WTC11 (cell line): ENCODE results near the gene GRP. TPM values are rescaled to one million over a fixed set of nuclear protein-coding genes. Genes with fewer than 3 reads are reported as not detected.

ENCODE experiments used
- ATAC-seq: fragments of 200-7000 bp; cut with Tn5 transposase; 2 replicates; pipeline ENCODE4 v1.10.0; 2021; ENCODE audit warnings: mild to moderate bottlenecking, moderate library complexity
- CTCF ChIA-PET: fragments of 300-600 bp; sonication (Branson Sonifier 250); formaldehyde crosslinking; loops from one replicate; lab custom pipeline; 2021; ENCODE audit warnings: antibody characterized with exemption; lab: Charles Lee
- POLR2A ChIA-PET: fragments of 350-600 bp; sonication (Branson Sonifier 250); formaldehyde crosslinking; loops from one replicate; lab custom pipeline; 2021; ENCODE audit warnings: antibody characterized with exemption; lab: Charles Lee
- DNase-seq: peaks from one replicate; pipeline ENCODE4 v3.0.0; 2021; ENCODE audit warnings: low spot score
- H3K27ac Mint-ChIP-seq: 2 replicates; pipeline ENCODE4 v1.8.0; 2021; ENCODE audit warnings: mixed read lengths
- H3K27me3 Mint-ChIP-seq: 2 replicates; pipeline ENCODE4 v1.8.0; 2021; ENCODE audit warnings: low read depth, mild to moderate bottlenecking, moderate library complexity, mixed read lengths
- H3K36me3 Mint-ChIP-seq: 2 replicates; pipeline ENCODE4 v1.8.0; 2021; ENCODE audit warnings: mixed read lengths
- H3K4me1 Mint-ChIP-seq: 2 replicates; pipeline ENCODE4 v1.8.0; 2022; ENCODE audit warnings: mixed read lengths
- H3K4me3 Mint-ChIP-seq: 2 replicates; pipeline ENCODE4 v1.8.0; 2021; ENCODE audit warnings: mild to moderate bottlenecking, moderate library complexity, mixed read lengths
- H3K9me3 Mint-ChIP-seq: 2 replicates; pipeline ENCODE4 v1.8.0; 2021; ENCODE audit warnings: mixed read lengths
- ATF1 ChIP-seq: sonication (generic); formaldehyde crosslinking; IDR thresholded peaks from 2 replicates; pipeline ENCODE4 v1.8.1; 2023; ENCODE audit warnings: mild to moderate bottlenecking, moderate library complexity, missing genetic modification reagents
- FOXP1 ChIP-seq: sonication (generic); formaldehyde crosslinking; IDR thresholded peaks from 2 replicates; pipeline ENCODE4 v1.8.0; 2022; ENCODE audit warnings: missing genetic modification reagents, mild to moderate bottlenecking, moderate library complexity, borderline replicate concordance
- GTF2I ChIP-seq: fragments of 250-450 bp; sonication (Bioruptor Pico); conservative IDR thresholded peaks from 2 replicates; pipeline ENCODE4 v1.4.0; 2021; ENCODE audit warnings: mild to moderate bottlenecking
- MAX ChIP-seq: sonication (generic); formaldehyde crosslinking; IDR thresholded peaks from 2 replicates; pipeline ENCODE4 v1.8.0; 2022; ENCODE audit warnings: mild to moderate bottlenecking, missing genetic modification reagents
- SP1 ChIP-seq: sonication (generic); formaldehyde crosslinking; conservative IDR thresholded peaks from 2 replicates; pipeline ENCODE4 v1.8.1; 2022; ENCODE audit warnings: missing genetic modification reagents
- USF1 ChIP-seq: sonication (generic); formaldehyde crosslinking; IDR thresholded peaks from 2 replicates; pipeline ENCODE4 v1.8.0; 2022; ENCODE audit warnings: mild to moderate bottlenecking, missing genetic modification reagents
- total RNA-seq: library from RNA; stranded (reverse); gene quantifications from 3 replicates; pipeline ENCODE4 v1.2.3, GENCODE V29; 2021
- TF ChIP-seq, protein P1 (sequence below): sonication (generic); formaldehyde crosslinking; IDR thresholded peaks from 2 replicates; pipeline ENCODE4 v1.8.0; 2022; ENCODE audit warnings: mild to moderate bottlenecking, missing genetic modification reagents
- TF ChIP-seq, protein P2 (sequence below): fragments of 250-450 bp; sonication (Bioruptor Pico); IDR thresholded peaks from 2 replicates; pipeline ENCODE4 v2.1.2; 2022; ENCODE audit warnings: mild to moderate bottlenecking, moderate library complexity
- TF ChIP-seq, protein P3 (sequence below): sonication (generic); formaldehyde crosslinking; IDR thresholded peaks from 2 replicates; pipeline ENCODE4 v1.8.0; 2022; ENCODE audit warnings: missing genetic modification reagents
- TF ChIP-seq, protein P4 (sequence below): fragments of 250-450 bp; sonication (Bioruptor Pico); IDR thresholded peaks from 2 replicates; pipeline ENCODE4 v1.9.0; 2021; ENCODE audit warnings: mild to moderate bottlenecking, borderline replicate concordance

GRP gene
- total RNA-seq, 1 experiment from 2014 or later = 0.22 TPM

GRCh38 chr18:59268721-59269562, 49.0 kb downstream of the GRP start:
- ATAC-seq = peak; percentile 48
- DNase-seq = peak; percentile 84
- Mint-ChIP-seq H3K4me3 (peak overlapping the region; percentile 76), H3K4me1 (peaks cover 57% of the 10 kb centered on the region), H3K9me3 (no peaks in the 10 kb centered on the region), H3K27ac (no peak overlapping the region), H3K27me3 (peaks cover 97% of the 10 kb centered on the region), H3K36me3 (no peaks in the 10 kb centered on the region)
- POLR2A ChIA-PET = interaction anchor here (0.6 to 1.8 kb wide), 3 partner anchors 39 to 133 kb away, joined by 4 to 6 read pairs (median 5); partner anchors contain the start of gene LMAN1
- TF ChIP-seq USF1 (CRISPR knock-in tag) (no peak), ATF1 (no peak), GTF2I (CRISPR knock-in tag) (no peak), MAX (CRISPR knock-in tag) (peak; percentile 23; the same call in 1 of the 2 replicates), SP1 (CRISPR knock-in tag) (peak; percentile 70; the same call in 1 of the 2 replicates), FOXP1 (CRISPR knock-in tag) (peak; percentile 40; the same call in 1 of the 2 replicates)
- TF ChIP-seq, protein P1, sequence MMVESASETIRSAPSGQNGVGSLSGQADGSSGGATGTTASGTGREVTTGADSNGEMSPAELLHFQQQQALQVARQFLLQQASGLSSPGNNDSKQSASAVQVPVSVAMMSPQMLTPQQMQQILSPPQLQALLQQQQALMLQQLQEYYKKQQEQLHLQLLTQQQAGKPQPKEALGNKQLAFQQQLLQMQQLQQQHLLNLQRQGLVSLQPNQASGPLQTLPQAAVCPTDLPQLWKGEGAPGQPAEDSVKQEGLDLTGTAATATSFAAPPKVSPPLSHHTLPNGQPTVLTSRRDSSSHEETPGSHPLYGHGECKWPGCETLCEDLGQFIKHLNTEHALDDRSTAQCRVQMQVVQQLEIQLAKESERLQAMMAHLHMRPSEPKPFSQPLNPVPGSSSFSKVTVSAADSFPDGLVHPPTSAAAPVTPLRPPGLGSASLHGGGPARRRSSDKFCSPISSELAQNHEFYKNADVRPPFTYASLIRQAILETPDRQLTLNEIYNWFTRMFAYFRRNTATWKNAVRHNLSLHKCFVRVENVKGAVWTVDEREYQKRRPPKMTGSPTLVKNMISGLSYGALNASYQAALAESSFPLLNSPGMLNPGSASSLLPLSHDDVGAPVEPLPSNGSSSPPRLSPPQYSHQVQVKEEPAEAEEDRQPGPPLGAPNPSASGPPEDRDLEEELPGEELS = 0 out of 2 replicates have a peak, but pooled peaks have one; percentile 35
- TF ChIP-seq, protein P2, sequence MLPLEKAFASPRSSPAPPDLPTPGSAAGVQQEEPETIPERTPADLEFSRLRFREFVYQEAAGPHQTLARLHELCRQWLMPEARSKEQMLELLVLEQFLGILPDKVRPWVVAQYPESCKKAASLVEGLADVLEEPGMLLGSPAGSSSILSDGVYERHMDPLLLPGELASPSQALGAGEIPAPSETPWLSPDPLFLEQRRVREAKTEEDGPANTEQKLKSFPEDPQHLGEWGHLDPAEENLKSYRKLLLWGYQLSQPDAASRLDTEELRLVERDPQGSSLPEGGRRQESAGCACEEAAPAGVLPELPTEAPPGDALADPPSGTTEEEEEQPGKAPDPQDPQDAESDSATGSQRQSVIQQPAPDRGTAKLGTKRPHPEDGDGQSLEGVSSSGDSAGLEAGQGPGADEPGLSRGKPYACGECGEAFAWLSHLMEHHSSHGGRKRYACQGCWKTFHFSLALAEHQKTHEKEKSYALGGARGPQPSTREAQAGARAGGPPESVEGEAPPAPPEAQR (CRISPR knock-in tag) = no peak
- TF ChIP-seq, protein P3, sequence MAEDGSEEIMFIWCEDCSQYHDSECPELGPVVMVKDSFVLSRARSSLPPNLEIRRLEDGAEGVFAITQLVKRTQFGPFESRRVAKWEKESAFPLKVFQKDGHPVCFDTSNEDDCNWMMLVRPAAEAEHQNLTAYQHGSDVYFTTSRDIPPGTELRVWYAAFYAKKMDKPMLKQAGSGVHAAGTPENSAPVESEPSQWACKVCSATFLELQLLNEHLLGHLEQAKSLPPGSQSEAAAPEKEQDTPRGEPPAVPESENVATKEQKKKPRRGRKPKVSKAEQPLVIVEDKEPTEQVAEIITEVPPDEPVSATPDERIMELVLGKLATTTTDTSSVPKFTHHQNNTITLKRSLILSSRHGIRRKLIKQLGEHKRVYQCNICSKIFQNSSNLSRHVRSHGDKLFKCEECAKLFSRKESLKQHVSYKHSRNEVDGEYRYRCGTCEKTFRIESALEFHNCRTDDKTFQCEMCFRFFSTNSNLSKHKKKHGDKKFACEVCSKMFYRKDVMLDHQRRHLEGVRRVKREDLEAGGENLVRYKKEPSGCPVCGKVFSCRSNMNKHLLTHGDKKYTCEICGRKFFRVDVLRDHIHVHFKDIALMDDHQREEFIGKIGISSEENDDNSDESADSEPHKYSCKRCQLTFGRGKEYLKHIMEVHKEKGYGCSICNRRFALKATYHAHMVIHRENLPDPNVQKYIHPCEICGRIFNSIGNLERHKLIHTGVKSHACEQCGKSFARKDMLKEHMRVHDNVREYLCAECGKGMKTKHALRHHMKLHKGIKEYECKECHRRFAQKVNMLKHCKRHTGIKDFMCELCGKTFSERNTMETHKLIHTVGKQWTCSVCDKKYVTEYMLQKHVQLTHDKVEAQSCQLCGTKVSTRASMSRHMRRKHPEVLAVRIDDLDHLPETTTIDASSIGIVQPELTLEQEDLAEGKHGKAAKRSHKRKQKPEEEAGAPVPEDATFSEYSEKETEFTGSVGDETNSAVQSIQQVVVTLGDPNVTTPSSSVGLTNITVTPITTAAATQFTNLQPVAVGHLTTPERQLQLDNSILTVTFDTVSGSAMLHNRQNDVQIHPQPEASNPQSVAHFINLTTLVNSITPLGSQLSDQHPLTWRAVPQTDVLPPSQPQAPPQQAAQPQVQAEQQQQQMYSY (CRISPR knock-in tag) = 0 out of 2 replicates have a peak, but pooled peaks have one; percentile 62
- TF ChIP-seq, protein P4, sequence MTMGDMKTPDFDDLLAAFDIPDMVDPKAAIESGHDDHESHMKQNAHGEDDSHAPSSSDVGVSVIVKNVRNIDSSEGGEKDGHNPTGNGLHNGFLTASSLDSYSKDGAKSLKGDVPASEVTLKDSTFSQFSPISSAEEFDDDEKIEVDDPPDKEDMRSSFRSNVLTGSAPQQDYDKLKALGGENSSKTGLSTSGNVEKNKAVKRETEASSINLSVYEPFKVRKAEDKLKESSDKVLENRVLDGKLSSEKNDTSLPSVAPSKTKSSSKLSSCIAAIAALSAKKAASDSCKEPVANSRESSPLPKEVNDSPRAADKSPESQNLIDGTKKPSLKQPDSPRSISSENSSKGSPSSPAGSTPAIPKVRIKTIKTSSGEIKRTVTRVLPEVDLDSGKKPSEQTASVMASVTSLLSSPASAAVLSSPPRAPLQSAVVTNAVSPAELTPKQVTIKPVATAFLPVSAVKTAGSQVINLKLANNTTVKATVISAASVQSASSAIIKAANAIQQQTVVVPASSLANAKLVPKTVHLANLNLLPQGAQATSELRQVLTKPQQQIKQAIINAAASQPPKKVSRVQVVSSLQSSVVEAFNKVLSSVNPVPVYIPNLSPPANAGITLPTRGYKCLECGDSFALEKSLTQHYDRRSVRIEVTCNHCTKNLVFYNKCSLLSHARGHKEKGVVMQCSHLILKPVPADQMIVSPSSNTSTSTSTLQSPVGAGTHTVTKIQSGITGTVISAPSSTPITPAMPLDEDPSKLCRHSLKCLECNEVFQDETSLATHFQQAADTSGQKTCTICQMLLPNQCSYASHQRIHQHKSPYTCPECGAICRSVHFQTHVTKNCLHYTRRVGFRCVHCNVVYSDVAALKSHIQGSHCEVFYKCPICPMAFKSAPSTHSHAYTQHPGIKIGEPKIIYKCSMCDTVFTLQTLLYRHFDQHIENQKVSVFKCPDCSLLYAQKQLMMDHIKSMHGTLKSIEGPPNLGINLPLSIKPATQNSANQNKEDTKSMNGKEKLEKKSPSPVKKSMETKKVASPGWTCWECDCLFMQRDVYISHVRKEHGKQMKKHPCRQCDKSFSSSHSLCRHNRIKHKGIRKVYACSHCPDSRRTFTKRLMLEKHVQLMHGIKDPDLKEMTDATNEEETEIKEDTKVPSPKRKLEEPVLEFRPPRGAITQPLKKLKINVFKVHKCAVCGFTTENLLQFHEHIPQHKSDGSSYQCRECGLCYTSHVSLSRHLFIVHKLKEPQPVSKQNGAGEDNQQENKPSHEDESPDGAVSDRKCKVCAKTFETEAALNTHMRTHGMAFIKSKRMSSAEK (CRISPR knock-in tag) = no peak
- CTCF ChIA-PET = interaction anchor here (0.7 to 4.9 kb wide), 16 partner anchors 16 to 555 kb away, joined by 3 to 45 read pairs (median 4); partner anchors contain the start of genes CCBE1, GRP and SEC11C
